Measurements from ENCODE around the gene FRK.

DNA sequence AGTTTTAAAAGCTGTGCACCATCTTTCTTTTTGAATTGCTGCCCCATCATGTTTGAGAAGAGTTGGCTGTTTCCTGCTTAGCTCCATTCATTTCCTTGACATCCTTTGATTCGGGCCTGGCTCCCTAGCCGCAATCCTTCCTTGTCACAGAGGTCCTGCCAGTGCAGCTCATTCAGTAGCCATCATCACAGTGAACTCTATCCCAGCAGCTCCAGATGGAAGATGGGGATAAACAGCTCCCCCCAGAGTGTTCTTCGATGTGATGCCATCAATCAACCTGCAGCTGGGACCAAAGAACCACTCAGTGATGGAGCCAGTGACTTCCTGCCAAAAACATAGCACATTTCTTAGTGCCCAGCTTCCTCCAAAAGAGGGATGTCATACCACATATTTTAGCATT, 158.8 kb downstream of the FRK start:
- TF ChIP-seq, protein P1, sequence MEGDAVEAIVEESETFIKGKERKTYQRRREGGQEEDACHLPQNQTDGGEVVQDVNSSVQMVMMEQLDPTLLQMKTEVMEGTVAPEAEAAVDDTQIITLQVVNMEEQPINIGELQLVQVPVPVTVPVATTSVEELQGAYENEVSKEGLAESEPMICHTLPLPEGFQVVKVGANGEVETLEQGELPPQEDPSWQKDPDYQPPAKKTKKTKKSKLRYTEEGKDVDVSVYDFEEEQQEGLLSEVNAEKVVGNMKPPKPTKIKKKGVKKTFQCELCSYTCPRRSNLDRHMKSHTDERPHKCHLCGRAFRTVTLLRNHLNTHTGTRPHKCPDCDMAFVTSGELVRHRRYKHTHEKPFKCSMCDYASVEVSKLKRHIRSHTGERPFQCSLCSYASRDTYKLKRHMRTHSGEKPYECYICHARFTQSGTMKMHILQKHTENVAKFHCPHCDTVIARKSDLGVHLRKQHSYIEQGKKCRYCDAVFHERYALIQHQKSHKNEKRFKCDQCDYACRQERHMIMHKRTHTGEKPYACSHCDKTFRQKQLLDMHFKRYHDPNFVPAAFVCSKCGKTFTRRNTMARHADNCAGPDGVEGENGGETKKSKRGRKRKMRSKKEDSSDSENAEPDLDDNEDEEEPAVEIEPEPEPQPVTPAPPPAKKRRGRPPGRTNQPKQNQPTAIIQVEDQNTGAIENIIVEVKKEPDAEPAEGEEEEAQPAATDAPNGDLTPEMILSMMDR (IDR thresholded peaks at IDR 0.05): no peak
- no peak for TF ChIP-seq RAD21 (conservative IDR thresholded peaks at IDR 0.05 in 1 of 2, IDR thresholded peaks at IDR 0.05 in 1 of 2)
- TF ChIP-seq NFE2L2 (conservative IDR thresholded peaks at IDR 0.05; ENCODE audit: low read length): no peak
- no peak for TF ChIP-seq JUNB (IDR thresholded peaks at IDR 0.05)
- TF ChIP-seq POLR2A (IDR thresholded peaks at IDR 0.05; ENCODE audit: low read length): no peak
